22Rv1 (cell line): ENCODE data around the gene HDGFL3.
"Not testable (repeated sequence)": the region's sequence is repeated elsewhere in the genome, so short reads cannot be mapped to it uniquely, and the experiment has no call there.

ENCODE experiments used
- H3K27ac ChIP-seq: fragments of 450-650 bp; 2 replicates; pipeline ENCODE4 v1.5.1; 2017
- CTCF ChIP-seq: fragments of 450-650 bp; IDR thresholded peaks from 2 replicates; pipeline ENCODE4 v1.5.1; 2017; ENCODE audit warnings: mild to moderate bottlenecking
- ZFX ChIP-seq: fragments of 450-650 bp; IDR thresholded peaks from 2 replicates; pipeline ENCODE4 v1.6.1; 2017; ENCODE audit warnings: antibody characterized with exemption, borderline replicate concordance

The HDGFL3 gene

GRCh38 chr15:83174891-83175290 is 32.7 kb downstream of the HDGFL3 start:
- TF ChIP-seq CTCF = no peak
- H3K27ac ChIP-seq = no peak overlapping the region

- no peak for TF ChIP-seq CTCF
- TF ChIP-seq ZFX = no peak
- no peak overlapping the region for H3K27ac ChIP-seq
These were observed 37.0 kb downstream of the HDGFL3 start for GRCh38 chr15:83170474-83171165.

- H3K27ac ChIP-seq = not testable (repeated sequence)
These were observed 38.0 kb downstream of the HDGFL3 start for GRCh38 chr15:83169576-83169975.

- TF ChIP-seq ZFX (no peak), CTCF (no peak)
- no peak overlapping the region for H3K27ac ChIP-seq
These were observed 40.8 kb downstream of the HDGFL3 start for GRCh38 chr15:83166830-83167229.

- no peak overlapping the region for H3K27ac ChIP-seq
- no peak for TF ChIP-seq CTCF
- TF ChIP-seq ZFX = no peak
These were observed 41.4 kb downstream of the HDGFL3 start for GRCh38 chr15:83166218-83166617.

GRCh38 chr15:83164771-83165404 is 42.7 kb downstream of the HDGFL3 start:
- TF ChIP-seq CTCF = no peak
- no peak for TF ChIP-seq ZFX
- no peak overlapping the region for H3K27ac ChIP-seq

- no peak overlapping the region for H3K27ac ChIP-seq
- TF ChIP-seq ZFX (no peak), CTCF (0 out of 2 replicates have a peak, but pooled peaks have one; percentile 2)
These were observed 43.4 kb downstream of the HDGFL3 start for GRCh38 chr15:83164111-83164770.
